ENCODE results near the gene RTN4R. TPM values are rescaled to one million over a fixed set of nuclear protein-coding genes. Genes with fewer than 3 reads are reported as not detected.

RTN4R gene
- total and polyA plus RNA-seq, 9 of the 15 experiments (the other 6 are each of a cell fraction or from before 2014, with no cell fraction given) = 0.04 to 2.8 (median 1.4) TPM; not detected in 3

GRCh38 chr22:20206709-20207215 is 61.4 kb downstream of the RTN4R start (continued):
- TF ChIP-seq, protein P1, sequence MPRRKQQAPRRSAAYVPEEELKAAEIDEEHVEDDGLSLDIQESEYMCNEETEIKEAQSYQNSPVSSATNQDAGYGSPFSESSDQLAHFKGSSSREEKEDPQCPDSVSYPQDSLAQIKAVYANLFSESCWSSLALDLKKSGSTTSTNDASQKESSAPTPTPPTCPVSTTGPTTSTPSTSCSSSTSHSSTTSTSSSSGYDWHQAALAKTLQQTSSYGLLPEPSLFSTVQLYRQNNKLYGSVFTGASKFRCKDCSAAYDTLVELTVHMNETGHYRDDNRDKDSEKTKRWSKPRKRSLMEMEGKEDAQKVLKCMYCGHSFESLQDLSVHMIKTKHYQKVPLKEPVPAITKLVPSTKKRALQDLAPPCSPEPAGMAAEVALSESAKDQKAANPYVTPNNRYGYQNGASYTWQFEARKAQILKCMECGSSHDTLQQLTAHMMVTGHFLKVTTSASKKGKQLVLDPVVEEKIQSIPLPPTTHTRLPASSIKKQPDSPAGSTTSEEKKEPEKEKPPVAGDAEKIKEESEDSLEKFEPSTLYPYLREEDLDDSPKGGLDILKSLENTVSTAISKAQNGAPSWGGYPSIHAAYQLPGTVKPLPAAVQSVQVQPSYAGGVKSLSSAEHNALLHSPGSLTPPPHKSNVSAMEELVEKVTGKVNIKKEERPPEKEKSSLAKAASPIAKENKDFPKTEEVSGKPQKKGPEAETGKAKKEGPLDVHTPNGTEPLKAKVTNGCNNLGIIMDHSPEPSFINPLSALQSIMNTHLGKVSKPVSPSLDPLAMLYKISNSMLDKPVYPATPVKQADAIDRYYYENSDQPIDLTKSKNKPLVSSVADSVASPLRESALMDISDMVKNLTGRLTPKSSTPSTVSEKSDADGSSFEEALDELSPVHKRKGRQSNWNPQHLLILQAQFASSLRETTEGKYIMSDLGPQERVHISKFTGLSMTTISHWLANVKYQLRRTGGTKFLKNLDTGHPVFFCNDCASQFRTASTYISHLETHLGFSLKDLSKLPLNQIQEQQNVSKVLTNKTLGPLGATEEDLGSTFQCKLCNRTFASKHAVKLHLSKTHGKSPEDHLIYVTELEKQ (CRISPR knock-in tag; IDR thresholded peaks at IDR 0.05) = no peak
- TF ChIP-seq SREBF1 (IDR thresholded peaks at IDR 0.05; ENCODE audit: borderline replicate concordance, low read depth, low read length) (no peak), TCF7L2 (IDR thresholded peaks at IDR 0.05; ENCODE audit: low read depth, low read length) (no peak), ELF1 (tag; IDR thresholded peaks at IDR 0.05) (no peak), POLR2H (tag; IDR thresholded peaks at IDR 0.05; ENCODE audit: low read depth) (no peak), FOXP4 (CRISPR knock-in tag; IDR thresholded peaks at IDR 0.05; ENCODE audit: borderline replicate concordance) (no peak), ZNF274 (IDR thresholded peaks at IDR 0.05; ENCODE audit: borderline replicate concordance, low read depth, low read length) (no peak), THRB (CRISPR knock-in tag; conservative IDR thresholded peaks at IDR 0.05) (no peak), ZNF41 (CRISPR knock-in tag; conservative IDR thresholded peaks at IDR 0.05) (no peak), ATF6 (CRISPR knock-in tag; IDR thresholded peaks at IDR 0.05) (no peak), SMAD3 (CRISPR knock-in tag; conservative IDR thresholded peaks at IDR 0.05) (no peak), ZNF347 (CRISPR knock-in tag; IDR thresholded peaks at IDR 0.05; ENCODE audit: low read depth) (no peak), SREBF2 (CRISPR knock-in tag; IDR thresholded peaks at IDR 0.05) (no peak), ZNF354B (CRISPR knock-in tag; IDR thresholded peaks at IDR 0.05) (no peak), MAFG (tag; conservative IDR thresholded peaks at IDR 0.05) (no peak)
- TF ChIP-seq, protein P2, sequence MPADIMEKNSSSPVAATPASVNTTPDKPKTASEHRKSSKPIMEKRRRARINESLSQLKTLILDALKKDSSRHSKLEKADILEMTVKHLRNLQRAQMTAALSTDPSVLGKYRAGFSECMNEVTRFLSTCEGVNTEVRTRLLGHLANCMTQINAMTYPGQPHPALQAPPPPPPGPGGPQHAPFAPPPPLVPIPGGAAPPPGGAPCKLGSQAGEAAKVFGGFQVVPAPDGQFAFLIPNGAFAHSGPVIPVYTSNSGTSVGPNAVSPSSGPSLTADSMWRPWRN (IDR thresholded peaks at IDR 0.05; ENCODE audit: low read depth) = no peak
- TF ChIP-seq, protein P3, sequence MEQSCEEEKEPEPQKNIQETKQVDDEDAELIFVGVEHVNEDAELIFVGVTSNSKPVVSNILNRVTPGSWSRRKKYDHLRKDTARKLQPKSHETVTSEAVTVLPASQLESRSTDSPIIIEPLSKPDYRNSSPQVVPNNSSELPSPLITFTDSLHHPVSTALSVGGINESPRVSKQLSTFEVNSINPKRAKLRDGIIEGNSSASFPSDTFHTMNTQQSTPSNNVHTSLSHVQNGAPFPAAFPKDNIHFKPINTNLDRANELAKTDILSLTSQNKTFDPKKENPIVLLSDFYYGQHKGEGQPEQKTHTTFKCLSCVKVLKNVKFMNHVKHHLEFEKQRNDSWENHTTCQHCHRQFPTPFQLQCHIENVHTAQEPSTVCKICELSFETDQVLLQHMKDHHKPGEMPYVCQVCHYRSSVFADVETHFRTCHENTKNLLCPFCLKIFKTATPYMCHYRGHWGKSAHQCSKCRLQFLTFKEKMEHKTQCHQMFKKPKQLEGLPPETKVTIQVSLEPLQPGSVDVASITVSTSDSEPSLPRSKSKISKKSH (CRISPR knock-in tag; IDR thresholded peaks at IDR 0.05) = no peak

All from K562 (cell line).